ENCODE data around the gene NTN1. TPM values are rescaled to one million over a fixed set of nuclear protein-coding genes. Genes with fewer than 3 reads are reported as not detected.

NTN1 gene
- polyA plus RNA-seq, 1 experiment = 0.05 TPM

DNA sequence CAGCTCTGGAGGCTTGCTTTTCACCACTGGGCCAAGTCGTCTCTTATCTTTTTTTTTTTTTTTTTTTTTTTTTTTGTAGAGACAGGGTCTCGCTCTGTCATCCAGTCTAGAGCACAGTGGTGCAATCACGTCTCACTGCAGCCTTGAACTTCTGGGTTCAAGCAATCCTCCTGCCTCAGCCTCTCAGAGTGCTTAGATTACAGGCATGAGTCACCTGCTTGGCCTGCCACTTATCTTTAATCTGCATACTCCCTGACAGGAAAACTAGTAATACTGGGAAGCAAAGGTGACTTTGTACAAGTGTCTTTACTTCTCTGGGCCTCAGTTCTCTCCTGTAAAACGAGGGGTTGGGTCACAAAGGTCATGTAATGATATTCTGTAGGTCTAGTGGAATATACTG, 15.0 kb downstream of the NTN1 start:
- no peak for TF ChIP-seq CTCF (IDR thresholded peaks at IDR 0.05; ENCODE audit: low read depth, low read length)
- no peak overlapping the region for H3K27ac ChIP-seq (ENCODE audit: low read depth, low read length)
- ChIA-PET POLR2A (no interaction called here), CTCF (no interaction called here)
- H3K9me3 ChIP-seq (ENCODE audit: control insufficient read depth, insufficient read depth, low read length) = no peaks in the 10 kb centered on the region
- H3K4me3 ChIP-seq (ENCODE audit: low read depth, low read length) = no peak overlapping the region
- no peaks in the 10 kb centered on the region for H3K27me3 ChIP-seq (ENCODE audit: control insufficient read depth, insufficient read depth, low read length)
- no peak for DNase-seq (ENCODE audit: low read depth, low spot score)

DNA sequence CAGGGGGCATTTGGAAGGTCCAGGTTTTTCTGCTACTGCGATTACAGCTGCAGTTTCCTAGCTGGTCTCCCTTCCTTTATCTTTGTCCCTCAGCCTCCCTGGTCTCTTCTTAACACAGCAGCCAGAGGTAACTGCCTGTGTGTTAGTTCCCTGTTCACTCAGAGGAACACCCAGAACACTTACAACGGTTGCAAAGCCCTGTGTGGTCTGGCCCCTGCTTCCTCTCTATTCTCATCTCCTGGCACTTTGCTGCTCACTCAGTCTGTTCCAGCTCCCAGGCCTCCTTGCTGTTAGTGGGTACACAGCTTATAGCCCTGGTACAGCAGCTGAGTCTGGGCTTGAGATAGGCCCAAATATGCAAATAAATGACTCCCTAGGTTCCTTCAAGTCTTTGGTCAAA, 16.4 kb downstream of the NTN1 start:
- H3K27me3 ChIP-seq (ENCODE audit: control insufficient read depth, insufficient read depth, low read length) = no peaks in the 10 kb centered on the region
- no peak for TF ChIP-seq CTCF (IDR thresholded peaks at IDR 0.05; ENCODE audit: low read depth, low read length)
- H3K27ac ChIP-seq (ENCODE audit: low read depth, low read length) = no peak overlapping the region
- no peak overlapping the region for H3K4me3 ChIP-seq (ENCODE audit: low read depth, low read length)
- DNase-seq (ENCODE audit: low read depth, low spot score) = no peak
- ChIA-PET POLR2A (no interaction called here), CTCF (no interaction called here)
- no peaks in the 10 kb centered on the region for H3K9me3 ChIP-seq (ENCODE audit: control insufficient read depth, insufficient read depth, low read length)

GRCh38 chr17:9038380-9038779, 17.1 kb downstream of the NTN1 start:
- Histone ChIP-seq H3K9me3 (ENCODE audit: control insufficient read depth, insufficient read depth, low read length) (no peaks in the 10 kb centered on the region), H3K27me3 (ENCODE audit: control insufficient read depth, insufficient read depth, low read length) (no peaks in the 10 kb centered on the region), H3K27ac (ENCODE audit: low read depth, low read length) (no peak overlapping the region), H3K4me3 (ENCODE audit: low read depth, low read length) (no peak overlapping the region)
- DNase-seq (ENCODE audit: low read depth, low spot score) = no peak
- TF ChIP-seq CTCF (IDR thresholded peaks at IDR 0.05; ENCODE audit: low read depth, low read length) = no peak
- ChIA-PET CTCF (no interaction called here), POLR2A (no interaction called here)

DNA sequence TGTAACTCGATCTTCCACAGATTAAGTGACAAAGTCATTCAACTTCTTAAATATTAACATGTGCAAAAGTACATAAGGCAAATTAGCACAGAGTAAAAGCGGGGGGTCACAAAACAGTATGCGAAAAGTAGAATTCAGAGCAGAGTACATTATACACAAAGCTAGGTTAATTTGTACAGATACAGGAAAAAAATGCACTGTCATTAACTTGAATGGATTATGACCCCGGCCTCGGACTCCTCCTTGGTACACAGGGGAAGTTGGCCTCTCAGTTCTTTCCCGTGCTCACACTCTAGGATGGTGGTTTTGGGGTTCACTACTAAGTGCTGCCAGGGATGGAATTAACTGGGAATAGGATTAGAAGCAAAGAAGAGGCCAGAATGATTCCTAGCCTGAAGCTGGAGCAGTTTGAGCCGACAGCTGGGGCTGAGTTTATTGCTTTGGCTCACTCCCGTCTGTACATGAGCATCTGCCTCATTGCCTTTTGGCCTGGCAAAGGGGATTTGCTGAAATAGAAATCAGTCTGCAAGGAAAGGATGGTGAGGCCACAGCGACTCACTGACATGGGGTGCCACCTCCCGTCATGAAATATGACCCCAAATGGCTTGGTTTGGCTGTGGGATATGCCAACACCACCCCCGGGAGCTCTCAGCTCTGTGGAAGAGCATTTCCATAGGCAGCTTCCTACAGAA, 23.6 kb downstream of the NTN1 start:
- ChIA-PET POLR2A (no interaction called here), CTCF (no interaction called here)
- no peak for DNase-seq (ENCODE audit: low read depth, low spot score)
- Histone ChIP-seq H3K27ac (ENCODE audit: low read depth, low read length) (no peak overlapping the region), H3K4me3 (ENCODE audit: low read depth, low read length) (no peak overlapping the region), H3K27me3 (ENCODE audit: control insufficient read depth, insufficient read depth, low read length) (no peaks in the 10 kb centered on the region), H3K9me3 (ENCODE audit: control insufficient read depth, insufficient read depth, low read length) (peaks cover 3% of the 10 kb centered on the region)
- TF ChIP-seq CTCF (IDR thresholded peaks at IDR 0.05; ENCODE audit: low read depth, low read length) = no peak

DNA sequence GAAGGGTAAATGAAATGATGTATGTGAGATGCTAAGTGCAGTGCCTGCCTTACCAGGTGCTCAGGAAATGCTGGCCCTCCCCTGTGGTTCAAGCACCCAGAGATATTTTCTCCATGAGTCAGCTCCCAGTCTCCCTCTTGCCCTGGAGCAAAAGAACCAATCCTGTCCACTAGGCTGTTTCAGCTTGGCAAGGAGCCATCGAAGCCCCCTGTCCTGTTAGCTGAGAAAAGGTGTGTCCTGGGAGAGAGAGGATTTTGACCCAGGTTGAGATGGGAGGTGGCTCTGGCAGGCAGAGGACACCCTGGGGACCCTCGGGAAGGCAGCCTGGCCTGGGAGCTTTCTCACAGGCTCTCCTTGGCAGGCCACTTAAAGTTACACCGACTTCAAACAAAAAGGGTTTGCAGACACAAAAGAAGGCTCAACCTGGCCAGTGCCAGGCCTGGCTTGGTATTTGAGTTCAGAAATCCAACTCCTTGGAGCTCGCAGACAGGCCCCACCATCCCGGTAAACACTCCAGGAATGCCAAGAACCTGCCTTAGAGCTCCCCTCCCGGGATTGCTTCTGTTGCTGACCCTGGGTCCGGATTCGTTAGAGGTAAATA, 29.6 kb downstream of the NTN1 start:
- POLR2A ChIA-PET = interaction anchor here (0.6 kb wide), 1 partner anchor 86 kb away, joined by 5 read pairs; no protein-coding TSS in a partner anchor

More for the DNA sequence above, 29.6 kb downstream of the NTN1 start:
- no peak for TF ChIP-seq CTCF (IDR thresholded peaks at IDR 0.05; ENCODE audit: low read depth, low read length)
- Histone ChIP-seq H3K27ac (ENCODE audit: low read depth, low read length) (no peak overlapping the region), H3K27me3 (ENCODE audit: control insufficient read depth, insufficient read depth, low read length) (no peaks in the 10 kb centered on the region), H3K9me3 (ENCODE audit: control insufficient read depth, insufficient read depth, low read length) (peaks cover 19% of the 10 kb centered on the region), H3K4me3 (ENCODE audit: low read depth, low read length) (no peak overlapping the region)
- DNase-seq (ENCODE audit: low read depth, low spot score) = no peak
- CTCF ChIA-PET = interaction anchor here (0.6 to 0.9 kb wide), 2 partner anchors 109 to 471 kb away, joined by 3 to 10 read pairs; no protein-coding TSS in a partner anchor
